SK-MEL-5 (cell line): ENCODE measurements around the gene RNF183. TPM values are rescaled to one million over a fixed set of nuclear protein-coding genes. Genes with fewer than 3 reads are reported as not detected.
"Not testable (repeated sequence)": the region's sequence is repeated elsewhere in the genome, so short reads cannot be mapped to it uniquely, and the experiment has no call there.

Experiments
- DNase-seq: peaks from one replicate; pipeline ENCODE4 v3.0.0-alpha.2; 2016; ENCODE audit warnings: low read depth, low spot score
- in situ Hi-C: cut with HindIII; loops from 2 replicates; pipeline ENCODE4 v1.10.0; 2016; ENCODE audit warnings: low sequenced_read_pairs, high pct_unique_total_duplicates, low pct_unique_long_range_greater_than_20kb
- total RNA-seq: library from RNA; depleted of rRNA; stranded (reverse); fragments of >200 nt; shearing (Covaris generic); gene quantifications from 2 replicates; pipeline ENCODE4 v1.2.3, GENCODE V29; 2014

Gene RNF183
- total RNA-seq, 1 experiment from 2014 or later = not detected

- DNase-seq, in situ Hi-C loops: not testable (repeated sequence)
Observed at GRCh38 chr9:113296247-113296646, 6.9 kb downstream of the RNF183 start.

GRCh38 chr9:113293285-113293878, 9.8 kb downstream of the RNF183 start:
- in situ Hi-C loops = no loop called here
- DNase-seq = no peak

- no peak for DNase-seq
- in situ Hi-C loops = no loop called here
Observed at GRCh38 chr9:113290052-113290607, 13.0 kb downstream of the RNF183 start.

GRCh38 chr9:113289091-113289490, 14.1 kb downstream of the RNF183 start:
- no peak for DNase-seq
- in situ Hi-C loops = no loop called here

GRCh38 chr9:113281356-113281755, 21.8 kb downstream of the RNF183 start:
- in situ Hi-C loops = no loop called here

GRCh38 chr9:113278840-113279239, 24.3 kb downstream of the RNF183 start:
- no peak for DNase-seq
- in situ Hi-C loops = no loop called here

More at GRCh38 chr9:113281356-113281755, 21.8 kb downstream of the RNF183 start:
- no peak for DNase-seq

GRCh38 chr9:113275157-113276131, 27.7 kb downstream of the RNF183 start, which contains the start of the genes CDC26 and PRPF4:
Gene CDC26 (minus strand): TSS chr9:113275572. CDS start chr9:113272507, 3,065 bp downstream.
Gene PRPF4 (plus strand): TSS chr9:113275658. CDS start chr9:113275744, 86 bp downstream.
- in situ Hi-C loops = no loop called here
- peak; percentile 98 for DNase-seq

- DNase-seq = peak; percentile 79
- in situ Hi-C loops = no loop called here
Observed at GRCh38 chr9:113274474-113275156, 28.6 kb downstream of the RNF183 start.

- no peak for DNase-seq
- in situ Hi-C loops = no loop called here
Observed at GRCh38 chr9:113269871-113270270, 33.3 kb downstream of the RNF183 start.

- in situ Hi-C loops = no loop called here
- no peak for DNase-seq
Observed at GRCh38 chr9:113269355-113269754, 33.8 kb downstream of the RNF183 start.

- in situ Hi-C loops = no loop called here
- no peak for DNase-seq
Observed at GRCh38 chr9:113267911-113268566, 35.1 kb downstream of the RNF183 start.

- DNase-seq = no peak
- in situ Hi-C loops = no loop called here
Observed at GRCh38 chr9:113266174-113266573, 37.0 kb downstream of the RNF183 start.

- DNase-seq = no peak
- in situ Hi-C loops = no loop called here
Observed at GRCh38 chr9:113261917-113262671, 41.1 kb downstream of the RNF183 start.

GRCh38 chr9:113258282-113258681, 44.9 kb downstream of the RNF183 start:
- in situ Hi-C loops = no loop called here
- no peak for DNase-seq

GRCh38 chr9:113257863-113258262, 45.3 kb downstream of the RNF183 start:
- in situ Hi-C loops = no loop called here
- no peak for DNase-seq

GRCh38 chr9:113255438-113255837, 47.7 kb downstream of the RNF183 start:
- in situ Hi-C loops = no loop called here

GRCh38 chr9:113254991-113255390, 48.2 kb downstream of the RNF183 start:
- in situ Hi-C loops = no loop called here
- DNase-seq = no peak

More at GRCh38 chr9:113255438-113255837, 47.7 kb downstream of the RNF183 start:
- no peak for DNase-seq
